Endothelial cell (in vitro differentiated cells): ENCODE data around the gene PTGFR. TPM values are rescaled to one million over a fixed set of nuclear protein-coding genes. Genes with fewer than 3 reads are reported as not detected.

ENCODE experiments used
- DNase-seq: peaks from one replicate; pipeline ENCODE4 v3.0.0; 2021; ENCODE audit warnings: low spot score
- H3K27ac Mint-ChIP-seq: one replicate; pipeline ENCODE4 v1.8.0; 2021; ENCODE audit warnings: mixed read lengths, inconsistent platforms; ENCODE audit not compliant: unreplicated experiment
- H3K27me3 Mint-ChIP-seq: one replicate; pipeline ENCODE4 v1.8.0; 2021; ENCODE audit warnings: mild to moderate bottlenecking, moderate library complexity, mixed read lengths, inconsistent platforms; ENCODE audit not compliant: unreplicated experiment
- H3K36me3 Mint-ChIP-seq: one replicate; pipeline ENCODE4 v1.8.0; 2021; ENCODE audit warnings: mild to moderate bottlenecking, low read depth, mixed read lengths, inconsistent platforms; ENCODE audit not compliant: unreplicated experiment
- H3K4me1 Mint-ChIP-seq: one replicate; pipeline ENCODE4 v1.8.0; 2021; ENCODE audit warnings: mild to moderate bottlenecking, mixed read lengths, inconsistent platforms; ENCODE audit not compliant: unreplicated experiment
- H3K4me3 Mint-ChIP-seq: one replicate; pipeline ENCODE4 v1.8.0; 2021; ENCODE audit warnings: mild to moderate bottlenecking, mixed read lengths, inconsistent platforms; ENCODE audit not compliant: unreplicated experiment
- H3K9me3 Mint-ChIP-seq: one replicate; pipeline ENCODE4 v1.8.0; 2021; ENCODE audit warnings: mixed read lengths, inconsistent platforms; ENCODE audit not compliant: unreplicated experiment
- CTCF ChIP-seq: fragments of 200-600 bp; sonication (generic); IDR thresholded peaks from one replicate; pipeline ENCODE4 v1.5.0; 2021; ENCODE audit warnings: antibody characterized with exemption; ENCODE audit not compliant: unreplicated experiment
- total RNA-seq: library from RNA; stranded (reverse); fragmentation: NEBNext Ultra II Directional; extraction: Animal tissue kit (Norgen Biotek cat#: 25700); gene quantifications from one replicate; pipeline ENCODE4 v1.2.1, GENCODE V29; 2021; ENCODE audit not compliant: unreplicated experiment

Gene PTGFR
- total RNA-seq, 1 donor from 2014 or later: 0.41 TPM

DNA sequence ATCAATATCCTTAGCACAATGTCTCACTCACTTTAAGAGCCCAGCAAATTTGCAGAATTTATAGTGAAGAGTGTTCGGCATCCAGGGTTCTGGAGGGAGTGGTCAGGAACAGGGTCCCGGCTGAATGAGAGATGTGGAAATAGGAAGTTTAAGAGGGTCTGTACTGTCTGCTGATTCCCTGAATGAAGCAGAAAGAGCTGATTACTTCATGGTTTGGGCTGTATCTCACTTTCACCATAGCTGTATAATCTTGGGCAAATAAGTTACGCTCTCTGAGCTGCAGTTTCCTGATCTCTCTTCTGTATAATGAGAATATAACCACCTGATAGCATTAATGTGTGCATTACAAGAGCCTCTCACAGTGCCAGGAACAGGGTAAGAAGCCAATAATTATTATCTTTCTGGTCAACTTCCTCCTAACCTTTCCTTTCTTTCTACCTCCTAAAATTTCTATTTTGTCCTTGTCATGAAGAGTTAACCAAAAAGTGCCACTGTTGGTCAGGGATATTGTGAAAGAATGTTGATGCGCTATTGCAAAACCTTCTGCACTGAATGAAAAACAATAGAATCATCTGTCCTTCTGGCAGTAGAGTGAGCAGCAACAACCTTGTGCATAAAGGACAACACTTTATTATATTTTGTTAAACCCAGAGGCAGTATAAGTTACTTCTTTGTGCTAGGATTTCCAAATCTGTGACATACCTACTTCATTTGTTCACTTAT is 14.7 kb upstream of the PTGFR start:
- H3K27ac Mint-ChIP-seq: no peak overlapping the region
- H3K4me1 Mint-ChIP-seq: peaks cover 3% of the 10 kb centered on the region
- H3K4me3 Mint-ChIP-seq: no peak overlapping the region
- no peaks in the 10 kb centered on the region for H3K36me3 Mint-ChIP-seq
- H3K9me3 Mint-ChIP-seq: no peaks in the 10 kb centered on the region
- no peak for DNase-seq
- no peak for TF ChIP-seq CTCF
- no peaks in the 10 kb centered on the region for H3K27me3 Mint-ChIP-seq

- DNase-seq: no peak
Measured at GRCh38 chr1:78483903-78484302, 6.9 kb upstream of the PTGFR start.

DNA sequence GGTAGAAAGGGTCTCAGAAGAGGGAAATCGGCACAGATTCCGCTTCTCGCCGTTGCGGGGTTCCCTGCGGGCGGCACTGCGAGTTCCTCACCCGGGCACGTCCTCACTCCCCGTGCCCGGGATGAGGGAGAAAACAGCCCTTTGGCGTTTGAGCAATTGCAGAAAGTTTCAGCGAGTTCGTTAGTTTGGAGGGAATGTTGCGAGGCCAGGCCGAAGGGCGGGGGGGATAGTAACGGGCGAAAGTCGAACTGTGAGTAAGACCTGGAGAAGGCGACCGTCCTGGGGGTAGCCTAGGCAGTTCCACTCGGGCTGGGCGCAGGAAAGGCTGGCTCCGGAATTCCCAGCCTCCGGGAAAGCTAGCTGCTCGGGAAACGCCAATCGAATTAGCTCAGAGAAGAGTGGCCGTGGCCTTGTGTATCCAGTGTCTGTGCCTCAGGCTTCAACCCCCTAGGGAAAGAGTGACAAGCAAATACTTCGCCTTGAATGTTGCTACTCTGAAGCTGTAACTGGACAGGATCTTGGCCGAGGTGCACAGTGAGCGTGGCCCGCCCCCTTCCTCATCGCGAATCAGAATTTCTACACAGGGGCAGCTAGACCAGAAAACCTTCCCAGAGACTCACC is 787 bp downstream of the PTGFR start:
- no peaks in the 10 kb centered on the region for H3K36me3 Mint-ChIP-seq
- peaks cover 7% of the 10 kb centered on the region for H3K4me1 Mint-ChIP-seq
- H3K27me3 Mint-ChIP-seq: peaks cover 2% of the 10 kb centered on the region
- H3K4me3 Mint-ChIP-seq: peak overlapping the region; percentile 94
- H3K9me3 Mint-ChIP-seq: no peaks in the 10 kb centered on the region
- no peak for TF ChIP-seq CTCF
- H3K27ac Mint-ChIP-seq: no peak overlapping the region
- peak; percentile 44 for DNase-seq

More at GRCh38 chr1:78483903-78484302, 6.9 kb upstream of the PTGFR start:
- no peak overlapping the region for H3K27ac Mint-ChIP-seq
- no peak overlapping the region for H3K4me3 Mint-ChIP-seq
- H3K36me3 Mint-ChIP-seq: no peaks in the 10 kb centered on the region
- no peaks in the 10 kb centered on the region for H3K9me3 Mint-ChIP-seq
- TF ChIP-seq CTCF: no peak
- no peaks in the 10 kb centered on the region for H3K4me1 Mint-ChIP-seq
- H3K27me3 Mint-ChIP-seq: no peaks in the 10 kb centered on the region

- H3K27ac Mint-ChIP-seq: no peak overlapping the region
- TF ChIP-seq CTCF: no peak
- peak overlapping the region; percentile 94 for H3K4me3 Mint-ChIP-seq
- no peaks in the 10 kb centered on the region for H3K9me3 Mint-ChIP-seq
- H3K27me3 Mint-ChIP-seq: peaks cover 2% of the 10 kb centered on the region
- no peak for DNase-seq
- H3K4me1 Mint-ChIP-seq: peaks cover 7% of the 10 kb centered on the region
- H3K36me3 Mint-ChIP-seq: no peaks in the 10 kb centered on the region
Measured at GRCh38 chr1:78492386-78492950, 1.7 kb downstream of the PTGFR start.

DNA sequence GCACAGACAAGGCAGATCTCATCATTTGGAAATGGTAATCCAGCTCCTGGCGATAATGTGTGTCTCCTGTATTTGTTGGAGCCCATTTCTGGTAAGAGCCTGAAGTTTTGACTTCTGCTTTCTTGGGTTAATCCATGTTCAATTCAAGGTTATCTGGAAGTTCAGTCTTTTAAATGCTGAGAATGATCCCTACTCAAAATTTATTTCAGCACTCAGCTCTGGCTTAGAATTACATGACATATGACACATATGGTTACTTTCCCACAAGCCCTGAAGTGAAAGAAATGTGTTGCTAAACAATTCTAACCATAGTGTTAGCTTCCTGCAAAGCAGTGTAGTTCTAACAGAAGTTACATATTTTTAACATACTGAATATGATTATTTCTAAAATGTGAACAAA is 2.7 kb downstream of the PTGFR start:
- H3K27me3 Mint-ChIP-seq: peaks cover 2% of the 10 kb centered on the region
- H3K9me3 Mint-ChIP-seq: no peaks in the 10 kb centered on the region
- H3K4me3 Mint-ChIP-seq: no peak overlapping the region
- no peak for DNase-seq
- TF ChIP-seq CTCF: no peak
- H3K27ac Mint-ChIP-seq: no peak overlapping the region
- no peaks in the 10 kb centered on the region for H3K36me3 Mint-ChIP-seq
- H3K4me1 Mint-ChIP-seq: peaks cover 7% of the 10 kb centered on the region
